ENCODE data around the gene SMCO1. TPM values are rescaled to one million over a fixed set of nuclear protein-coding genes. Genes with fewer than 3 reads are reported as not detected.
"Not testable (repeated sequence)": the region's sequence is repeated elsewhere in the genome, so short reads cannot be mapped to it uniquely, and the experiment has no call there.

The SMCO1 gene
- total RNA-seq, 4 donors from 2014 or later: not detected

- WGBS, 2 donors: 79 to 91% methylated on average over 2 of the region's 2 CpGs
- intact Hi-C loops (cut with DNase I): no loop called here
- Histone ChIP-seq H3K27ac (no peak overlapping the region), H3K4me1 (no peaks in the 10 kb centered on the region), H3K9me3 (no peaks in the 10 kb centered on the region), H3K4me3 (no peak overlapping the region), H3K36me3 (peaks cover 10 to 96% (median 30%) of the 10 kb centered on the region in 3 donors), H3K27me3 (no peaks in the 10 kb centered on the region)
- DNase-seq: no peak
- no peak for TF ChIP-seq CTCF (IDR thresholded peaks at IDR 0.05)
Measured at GRCh38 chr3:196471551-196471950, 43.6 kb downstream of the SMCO1 start.

DNA sequence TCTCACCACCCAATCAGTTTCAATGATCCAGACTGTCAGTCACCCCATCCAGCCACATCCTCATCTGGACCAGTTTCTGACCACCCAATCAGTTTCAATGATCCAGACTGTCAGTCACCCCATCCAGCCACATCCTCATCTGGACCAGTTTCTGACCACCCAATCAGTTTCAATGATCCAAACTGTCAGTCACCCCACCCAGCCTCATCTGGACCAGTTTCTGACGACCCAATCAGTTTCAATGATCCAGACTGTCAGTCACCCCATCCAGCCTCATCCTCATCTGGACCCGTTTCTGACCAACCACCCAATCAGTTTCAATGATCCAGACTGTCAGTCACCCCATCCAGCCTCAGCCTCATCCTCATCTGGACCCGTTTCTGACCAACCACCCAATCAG is 45.0 kb downstream of the SMCO1 start:
- 91 to 93% methylated on average over 3 of the region's 3 CpGs for WGBS, 2 donors
- DNase-seq; H3K27me3 ChIP-seq; H3K9me3 ChIP-seq; H3K4me3 ChIP-seq; H3K4me1 ChIP-seq; H3K27ac ChIP-seq; intact Hi-C loops (cut with DNase I): not testable (repeated sequence)
- H3K36me3 ChIP-seq: peaks cover 10 to 84% (median 25%) of the 10 kb centered on the region in 3 donors

GRCh38 chr3:196463804-196464203 is 51.3 kb downstream of the SMCO1 start:
- intact Hi-C loops (cut with DNase I): no loop called here
- no peak overlapping the region for H3K4me3 ChIP-seq
- TF ChIP-seq CTCF (IDR thresholded peaks at IDR 0.05) (no peak), POLR2A (IDR thresholded peaks at IDR 0.05) (no peak)
- no peaks in the 10 kb centered on the region for H3K9me3 ChIP-seq
- H3K27ac ChIP-seq: no peak overlapping the region
- DNase-seq: no peak
- H3K36me3 ChIP-seq: peaks cover 0 to 32% (median 0%) of the 10 kb centered on the region in 3 donors
- no peaks in the 10 kb centered on the region for H3K4me1 ChIP-seq
- H3K27me3 ChIP-seq: no peaks in the 10 kb centered on the region
- WGBS, 2 donors: 93 to 100% methylated on average over 3 of the region's 3 CpGs

DNA sequence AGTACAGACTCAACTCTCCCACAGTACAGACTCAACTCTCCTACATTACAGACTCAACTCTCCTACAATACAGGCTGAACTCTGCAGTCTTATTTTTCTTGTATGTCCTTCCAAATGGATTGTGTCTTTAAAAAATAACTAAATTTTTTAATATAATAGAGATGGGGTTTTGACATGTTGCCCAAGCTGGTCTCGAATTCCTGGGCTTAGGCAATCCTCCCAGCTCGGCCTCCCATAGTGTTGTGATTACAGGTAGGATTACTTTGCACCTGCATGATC is 51.7 kb downstream of the SMCO1 start:
- intact Hi-C loops (cut with DNase I): no loop called here
- DNase-seq: no peak

GRCh38 chr3:196462680-196463477 is 52.3 kb downstream of the SMCO1 start:
- H3K27me3 ChIP-seq; H3K27ac ChIP-seq; H3K4me3 ChIP-seq; H3K9me3 ChIP-seq; DNase-seq; intact Hi-C loops (cut with DNase I); H3K4me1 ChIP-seq: not testable (repeated sequence)
- peaks cover 0 to 22% (median 0%) of the 10 kb centered on the region in 3 donors for H3K36me3 ChIP-seq
- 70 to 92% methylated on average over 1 of the region's 1 CpG for WGBS, 2 donors

More for the DNA sequence above, 51.7 kb downstream of the SMCO1 start:
- no peak overlapping the region for H3K4me3 ChIP-seq
- 58 to 86% methylated on average over 2 of the region's 2 CpGs for WGBS, 2 donors
- H3K27ac ChIP-seq: no peak overlapping the region
- H3K9me3 ChIP-seq: no peaks in the 10 kb centered on the region
- H3K4me1 ChIP-seq: no peaks in the 10 kb centered on the region
- peaks cover 0 to 28% (median 0%) of the 10 kb centered on the region in 3 donors for H3K36me3 ChIP-seq
- TF ChIP-seq POLR2A (IDR thresholded peaks at IDR 0.05) (no peak), CTCF (IDR thresholded peaks at IDR 0.05) (no peak)
- H3K27me3 ChIP-seq: no peaks in the 10 kb centered on the region

DNA sequence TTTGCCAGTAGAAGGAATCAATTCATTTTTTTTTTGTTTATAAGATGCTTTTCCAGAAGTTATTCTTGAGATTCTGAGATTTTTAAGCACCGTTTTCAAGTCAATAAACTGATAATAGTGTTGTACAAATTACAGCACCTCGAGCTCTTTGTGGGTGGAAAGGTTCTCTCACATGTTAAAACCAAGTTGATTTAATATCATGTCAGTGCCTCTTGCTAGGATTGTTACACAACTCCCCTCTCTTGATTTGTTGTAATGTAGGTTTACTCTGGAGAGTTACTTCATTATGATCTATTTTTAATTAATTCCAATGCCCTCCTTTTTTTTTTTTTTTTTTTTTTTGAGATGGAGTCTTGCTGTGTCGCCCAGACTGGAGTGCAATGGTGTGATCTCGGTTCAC is 57.1 kb downstream of the SMCO1 start:
- TF ChIP-seq CTCF (IDR thresholded peaks at IDR 0.05) (no peak), POLR2A (IDR thresholded peaks at IDR 0.05) (no peak)
- no peaks in the 10 kb centered on the region for H3K27me3 ChIP-seq
- 70 to 72% methylated on average over 4 of the region's 4 CpGs for WGBS, 2 donors
- no peaks in the 10 kb centered on the region for H3K36me3 ChIP-seq
- no peaks in the 10 kb centered on the region for H3K9me3 ChIP-seq
- DNase-seq: no peak
- no peak overlapping the region for H3K4me3 ChIP-seq
- intact Hi-C loops (cut with DNase I): no loop called here
- H3K27ac ChIP-seq: no peak overlapping the region
- no peaks in the 10 kb centered on the region for H3K4me1 ChIP-seq

GRCh38 chr3:196457470-196457869 is 57.7 kb downstream of the SMCO1 start:
- H3K27ac ChIP-seq; DNase-seq; H3K27me3 ChIP-seq; H3K9me3 ChIP-seq; H3K36me3 ChIP-seq; H3K4me1 ChIP-seq; H3K4me3 ChIP-seq; intact Hi-C loops (cut with DNase I): not testable (repeated sequence)
- WGBS, 2 donors: 41 to 65% methylated on average over 4 to 7 of the region's 7 CpGs

Data from esophagus squamous epithelium (tissue), 5 donors.